Hepatocyte (in vitro differentiated cells): ENCODE data around the gene NAPA.

Source experiments
- EZH2 ChIP-seq: fragments of 200-600 bp; sonication (generic); IDR thresholded peaks from 2 replicates; pipeline ENCODE4 v1.6.1; 2016; ENCODE audit warnings: antibody characterized with exemption, mild to moderate bottlenecking, borderline replicate concordance
- EZH2phosphoT487 ChIP-seq: fragments of 200-600 bp; sonication (generic); IDR thresholded peaks from one replicate; pipeline ENCODE4 v1.6.1; 2018; ENCODE audit warnings: antibody characterized with exemption, mild to moderate bottlenecking, low read depth, moderate library complexity; ENCODE audit not compliant: unreplicated experiment, severe bottlenecking

GRCh38 chr19:47511681-47512080 lies 3.2 kb downstream of the NAPA start:
- no peak for TF ChIP-seq EZH2
- no peak for TF ChIP-seq EZH2phosphoT487
